GM12878 (cell line): Measurements from ENCODE around the gene RCE1. TPM values are rescaled to one million over a fixed set of nuclear protein-coding genes. Genes with fewer than 3 reads are reported as not detected.

Experiments used
- ATAC-seq: fragments of 200-7000 bp; cut with Tn5 transposase; 3 replicates; pipeline ENCODE4 v1.9.1; 2020; ENCODE audit warnings: mild to moderate bottlenecking, moderate library complexity
- BruUV-seq: library from RNA; stranded (reverse); fragments of 400-500 nt; replicated peaks from 2 replicates; lab custom pipeline; 2021; lab: Mats Ljungman, UMichigan
- CTCF ChIA-PET: fragments of 300-600 bp; sonication (Branson Sonifier 250); formaldehyde crosslinking; extraction: SDS; loops from one replicate; lab custom pipeline; 2021; ENCODE audit warnings: inconsistent platforms; lab: Yijun Ruan, JAX
- POLR2A ChIA-PET: fragments of 350-600 bp; formaldehyde crosslinking; extraction: SDS; loops from one replicate; lab custom pipeline; 2021; ENCODE audit warnings: inconsistent platforms; lab: Charles Lee
- RAD21 ChIA-PET: fragments of 300-600 bp; sonication (Branson Sonifier 250); formaldehyde crosslinking; loops from one replicate; lab custom pipeline; 2023; ENCODE audit warnings: antibody characterized with exemption; ENCODE audit not compliant: unreplicated experiment; lab: Charles Lee
- SMC1A ChIA-PET: fragments of 300-600 bp; sonication (Branson Sonifier 250); formaldehyde crosslinking; loops from one replicate; lab custom pipeline; 2023; ENCODE audit not compliant: unreplicated experiment, uncharacterized antibody; lab: Charles Lee
- DNase-seq: peaks from one replicate; pipeline ENCODE4 v3.0.0-alpha.2; 2011; ENCODE audit warnings: low read depth, low spot score
- FAIRE-seq: peaks from 3 replicates; lab custom pipeline; 2011; peaks lifted over from hg19 to GRCh38; lab: Jason Lieb, UNC
- H2AFZ ChIP-seq: 2 replicates; pipeline ENCODE4 v1.6.0; 2011; ENCODE audit warnings: low read depth, low read length, control low read depth; ENCODE audit not compliant: control insufficient read depth
- H3K27ac ChIP-seq: 2 replicates; pipeline ENCODE4 v1.5.1; 2011; ENCODE audit warnings: control low read depth; ENCODE audit not compliant: control insufficient read depth, insufficient read depth
- H3K27me3 ChIP-seq, 2 experiments: replicated peaks in 1 of 2; 2 replicates each; pipeline versions ENCODE4 v1.6.0 to v1.6.1; 2011; ENCODE audit warnings: low read length in 1 of 2; ENCODE audit not compliant: control insufficient read depth in 2 of 2, insufficient read depth in 2 of 2
- H3K36me3 ChIP-seq, 2 experiments: 2 replicates each; pipeline ENCODE4 v1.5.1; 2011; ENCODE audit warnings: low read length in 1 of 2; ENCODE audit not compliant: control insufficient read depth in 2 of 2, insufficient read depth in 2 of 2
- H3K4me1 ChIP-seq: 2 replicates; pipeline ENCODE4 v1.6.1; 2011; ENCODE audit warnings: mild to moderate bottlenecking, low read length, moderate library complexity, mixed read lengths; ENCODE audit not compliant: control insufficient read depth, insufficient read depth
- H3K4me2 ChIP-seq: 2 replicates; pipeline ENCODE4 v1.6.0; 2011; ENCODE audit warnings: control low read depth; ENCODE audit not compliant: control insufficient read depth, insufficient read depth
- H3K4me3 ChIP-seq: fragments of 200-600 bp; sonication (generic); 2 replicates; pipeline ENCODE4 v1.5.1; 2016
- H3K79me2 ChIP-seq: 2 replicates; pipeline ENCODE4 v1.6.0; 2011; ENCODE audit warnings: low read length; ENCODE audit not compliant: control insufficient read depth, insufficient read depth
- H3K9ac ChIP-seq: 2 replicates; pipeline ENCODE4 v1.8.0; 2011; ENCODE audit warnings: low read length, control low read depth, mixed read lengths; ENCODE audit not compliant: control insufficient read depth, insufficient read depth
- H3K9me3 ChIP-seq: replicated peaks from 3 replicates; pipeline ENCODE4 v1.5.1; 2011; ENCODE audit warnings: mild to moderate bottlenecking, low read length; ENCODE audit not compliant: control insufficient read depth, insufficient read depth
- H4K20me1 ChIP-seq: 2 replicates; pipeline ENCODE4 v1.6.0; 2011; ENCODE audit not compliant: control insufficient read depth, insufficient read depth
- BCL11A ChIP-seq: IDR thresholded peaks from 2 replicates; pipeline ENCODE4 v1.6.1; 2011; ENCODE audit warnings: low read depth, low read length
- BHLHE40 ChIP-seq, 2 experiments: fragments of 450-650 bp in 1 of 2; IDR thresholded peaks; 2 replicates each; pipeline ENCODE4 v1.6.1; 2011 to 2017; ENCODE audit warnings: low read depth in 2 of 2, borderline replicate concordance in 1 of 2, improper control_type of control experiment in 1 of 2, low read length in 1 of 2, mild to moderate bottlenecking in 1 of 2
- BRCA1 ChIP-seq: IDR thresholded peaks from 2 replicates; pipeline ENCODE4 v1.6.1; 2011; ENCODE audit warnings: low read depth, low read length, improper control_type of control experiment
- HDGF ChIP-seq: fragments of 450-650 bp; IDR thresholded peaks from 2 replicates; pipeline ENCODE4 v1.6.1; 2016; ENCODE audit warnings: antibody characterized with exemption
- MYB ChIP-seq: fragments of 150-350 bp; IDR thresholded peaks from 2 replicates; pipeline ENCODE4 v1.6.1; 2014; ENCODE audit warnings: mild to moderate bottlenecking, low read depth, low read length, borderline replicate concordance
- NFIC ChIP-seq: IDR thresholded peaks from 2 replicates; pipeline ENCODE4 v1.6.1; 2012; ENCODE audit warnings: low read depth, mild to moderate bottlenecking, inconsistent platforms, low read length, moderate library complexity
- PBX3 ChIP-seq: IDR thresholded peaks from 2 replicates; pipeline ENCODE4 v1.6.1; 2011; ENCODE audit warnings: mild to moderate bottlenecking, low read depth, low read length, moderate library complexity; ENCODE audit not compliant: insufficient replicate concordance
- RBBP5 ChIP-seq: fragments of 200-600 bp; sonication (generic); conservative IDR thresholded peaks from 2 replicates; pipeline ENCODE4 v1.6.1; 2016
- REST ChIP-seq: IDR thresholded peaks from 2 replicates; pipeline ENCODE4 v1.6.1; 2012; ENCODE audit warnings: mild to moderate bottlenecking, low read depth, low read length
- SREBF2 ChIP-seq: IDR thresholded peaks from 2 replicates; pipeline ENCODE4 v1.6.1; 2012; ENCODE audit warnings: mild to moderate bottlenecking, low read length
- SUPT20H ChIP-seq: IDR thresholded peaks from 2 replicates; pipeline ENCODE4 v1.6.1; 2011; ENCODE audit warnings: low read depth, mild to moderate bottlenecking, low read length, moderate library complexity, borderline replicate concordance; ENCODE audit not compliant: control insufficient read depth
- ZSCAN29 ChIP-seq: fragments of 450-650 bp; IDR thresholded peaks from 2 replicates; pipeline ENCODE4 v1.6.1; 2017; ENCODE audit warnings: mild to moderate bottlenecking, moderate library complexity
- WGBS: methylation state at CpG from one replicate; pipeline ENCODE4 v1.1.6; 2016; ENCODE audit warnings: low lambda C conversion rate; ENCODE audit not compliant: insufficient replicate concordance, insufficient coverage; ENCODE audit errors: missing lambda C conversion rate; 5-methylcytosine and 5-hydroxymethylcytosine counted together
- in situ Hi-C: fragments of 300-500 bp; cut with MboI; formaldehyde crosslinking; loops from 9 replicates; pipeline ENCODE4 v1.14.3; 2018; ENCODE audit warnings: mixed read lengths
- intact Hi-C: fragments of 100-400 bp; cut with micrococcal nuclease; formaldehyde crosslinking; loops from one replicate; pipeline ENCODE4 v1.14.2; 2022; ENCODE audit not compliant: unreplicated experiment
- polyA plus RNA-seq, 11 experiments: library from polyadenylated mRNA; depleted of rRNA in 4 of 11; unstranded in 6 of 11; stranded (reverse) in 5 of 11; fragments of >200 nt; fragmentation: Nextera tagmentation in 4 of 11; fragmentation: Illumina TruSeq in 1 of 11; extraction: Ambion mirVana in 4 of 11; extraction: Trizol in 1 of 11; gene quantifications; 1 replicate in 1 of 11; 2 replicates in 10 of 11; pipeline versions ENCODE4 v1.2.1 to v1.2.3, GENCODE V29; 2011 to 2016; ENCODE audit warnings: inconsistent platforms in 2 of 11, missing spikeins in 2 of 11, low read depth in 1 of 11
- total RNA-seq, 4 experiments: library from RNA; depleted of rRNA in 3 of 4; stranded (reverse); fragments of >200 nt in 3 of 4; fragmentation: Illumina TruSeq in 1 of 4; extraction: Trizol in 1 of 4; gene quantifications; 2 replicates each; pipeline versions ENCODE4 v1.2.1 to v1.2.3, GENCODE V29; 2013 to 2021

The RCE1 gene
- total and polyA plus RNA-seq, 10 of the 15 experiments (the other 5 are each of a cell fraction or from before 2014, with no cell fraction given) = 0.79 to 32.9 (median 16.4) TPM

DNA sequence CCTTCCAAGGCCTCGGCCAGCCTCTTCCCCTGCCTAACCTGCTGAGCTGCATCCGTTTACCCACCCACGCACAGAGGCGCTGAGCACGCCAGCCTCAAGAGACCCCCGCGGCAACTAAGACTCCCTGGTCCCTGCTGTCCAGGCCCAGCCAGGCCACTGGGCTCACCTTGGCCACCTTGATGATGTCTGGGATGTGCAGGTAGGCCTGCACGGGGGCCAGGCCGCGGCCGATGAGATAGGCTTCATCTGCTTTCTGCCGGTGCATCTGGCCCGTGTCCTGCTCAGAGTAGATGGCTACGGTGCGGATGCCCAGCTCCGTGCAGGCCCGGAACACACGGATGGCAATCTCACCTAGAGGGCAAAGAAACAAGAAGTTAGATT is 28.3 kb downstream of the RCE1 start (continued):
- TF ChIP-seq RBBP5 (no peak), SREBF2 (no peak), BRCA1 (no peak), PBX3 (no peak), BHLHE40 (IDR thresholded peaks at IDR 0.05; ENCODE audit: borderline replicate concordance in 1 of 2, low read depth in 2 of 2, low read length in 1 of 2) (no peak), NFIC (no peak), ZSCAN29 (no peak), BCL11A (no peak), REST (no peak)

DNA sequence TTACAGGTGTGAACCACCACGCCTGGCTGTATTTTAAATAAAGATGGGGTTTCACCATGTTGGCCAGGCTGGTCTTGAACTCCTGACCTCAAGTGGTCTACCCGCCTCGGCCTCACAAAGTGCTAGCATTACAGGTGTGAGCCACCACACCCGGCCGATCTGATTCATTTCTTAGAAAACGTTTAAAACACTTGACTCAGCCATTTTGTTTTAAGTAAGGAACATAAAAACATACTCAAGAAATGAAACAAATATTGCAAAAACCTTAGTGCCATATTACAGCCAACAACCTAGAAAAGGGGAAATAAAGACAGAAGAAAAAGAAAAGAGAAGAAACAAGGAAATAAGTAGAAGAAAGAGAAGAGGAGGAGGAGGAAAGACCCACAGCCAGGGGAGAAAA is 31.0 kb downstream of the RCE1 start:
- no peak for ATAC-seq
- H3K27me3 ChIP-seq = no peaks in the 10 kb centered on the region
- 43% methylated on average over 6 of the region's 6 CpGs for WGBS
- no peaks in the 10 kb centered on the region for H3K9me3 ChIP-seq
- H3K36me3 ChIP-seq = no peaks in the 10 kb centered on the region
- no peak for TF ChIP-seq SUPT20H
- TF ChIP-seq RBBP5 = no peak
- no peak for TF ChIP-seq MYB
- no peak for TF ChIP-seq HDGF
- TF ChIP-seq, all 136 proteins: peak for 0
- BruUV-seq = no TSS peak
- H3K79me2 ChIP-seq = no peaks in the 10 kb centered on the region
- intact Hi-C loops = no loop called here
- RAD21 ChIA-PET = no interaction called here
- H3K4me1 ChIP-seq = 0 out of 2 replicates have a peak, but pooled peaks cover under 1% of the 10 kb centered on the region
- H2AFZ ChIP-seq = no peak overlapping the region
- in situ Hi-C loops = no loop called here
- H3K27ac ChIP-seq = no peak overlapping the region
- CTCF ChIA-PET = interaction anchor here (0.8 kb wide), 1 partner anchor 316 kb away, joined by 3 read pairs; no protein-coding TSS in a partner anchor
- POLR2A ChIA-PET = no interaction called here
- SMC1A ChIA-PET = no interaction called here
- H3K4me3 ChIP-seq = no peak overlapping the region
- FAIRE-seq (no peak), DNase-seq (no peak)
- H4K20me1 ChIP-seq = no peaks in the 10 kb centered on the region
- H3K9ac ChIP-seq = no peak overlapping the region
- H3K4me2 ChIP-seq = no peak overlapping the region
